CD4-positive, alpha-beta T cell treated with Interleukin-10 for 1 hour (primary cell): ENCODE data around the gene GNPAT.

Experiments used
- DNase-seq: peaks from one replicate; pipeline ENCODE4 v3.0.0-alpha.2; 2020

The GNPAT gene

DNA sequence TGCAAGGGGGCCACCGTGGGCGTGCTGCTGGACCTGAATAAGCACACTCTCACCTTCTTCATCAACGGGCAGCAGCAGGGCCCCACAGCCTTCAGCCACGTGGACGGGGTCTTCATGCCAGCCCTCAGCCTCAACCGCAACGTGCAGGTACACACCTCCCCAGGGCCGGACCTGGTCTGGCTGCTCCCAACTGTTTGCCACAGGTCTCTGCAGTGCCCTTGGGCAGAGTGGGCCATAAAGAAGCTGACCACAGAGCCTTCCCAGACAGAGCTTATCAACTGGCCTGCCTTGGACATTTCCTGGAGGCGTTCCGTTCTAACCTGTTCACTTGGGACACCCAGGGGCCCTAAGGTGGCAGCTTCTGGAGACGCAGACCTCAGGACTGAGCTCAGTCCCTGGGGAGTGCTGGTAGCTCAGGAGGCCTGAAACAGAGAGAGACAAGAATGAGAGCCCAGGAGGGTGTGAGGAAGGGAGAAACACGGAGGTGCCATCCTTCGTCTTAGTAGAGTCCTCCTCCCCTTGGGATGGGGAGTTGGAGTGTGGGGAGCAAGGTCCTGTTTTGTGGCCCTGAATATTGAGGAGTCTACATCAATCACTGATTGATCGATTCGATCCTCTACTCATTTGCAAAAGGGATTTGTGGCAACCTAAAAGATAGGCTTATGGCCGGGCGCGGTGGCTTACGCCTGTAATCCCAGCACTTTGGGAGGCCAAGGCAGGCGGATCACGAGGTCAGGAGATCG is 27.0 kb upstream of the GNPAT start:
- DNase-seq, result no peak

DNA sequence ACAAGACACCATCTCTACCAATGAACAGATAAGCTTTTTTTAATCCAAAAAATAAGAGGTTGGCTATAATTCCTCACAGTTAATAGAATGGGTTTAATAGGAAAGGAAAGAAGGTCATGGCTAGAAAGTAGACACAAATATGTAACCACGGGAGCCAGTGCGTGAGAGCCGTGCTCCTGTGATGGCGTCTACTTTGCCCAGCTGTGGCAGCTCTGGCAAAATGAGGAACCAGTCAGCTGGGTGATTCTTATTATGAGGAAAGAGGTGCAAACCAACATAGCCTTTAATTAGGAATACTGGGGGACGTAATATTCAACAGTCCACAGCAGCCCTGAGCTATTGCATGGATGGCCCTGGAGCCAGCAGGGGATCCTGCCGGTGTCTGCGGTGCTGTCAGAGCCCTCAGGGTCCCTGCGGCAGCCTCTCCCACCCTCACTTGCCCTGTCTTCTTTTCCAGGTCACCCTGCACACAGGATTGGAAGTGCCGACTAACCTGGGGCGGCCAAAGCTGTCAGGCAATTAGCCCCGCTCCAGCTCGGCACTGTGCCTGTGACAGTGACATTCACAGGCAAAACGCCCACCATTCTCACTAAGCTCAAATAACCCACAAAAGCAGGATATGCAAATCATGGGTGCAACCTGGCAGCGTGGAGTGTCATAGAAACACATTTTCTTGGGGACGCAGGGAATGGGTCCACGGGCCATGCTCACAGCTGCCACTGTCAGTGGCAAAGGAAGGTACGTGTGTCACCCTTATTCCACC is 25.9 kb upstream of the GNPAT start:
- DNase-seq, result no peak

DNA sequence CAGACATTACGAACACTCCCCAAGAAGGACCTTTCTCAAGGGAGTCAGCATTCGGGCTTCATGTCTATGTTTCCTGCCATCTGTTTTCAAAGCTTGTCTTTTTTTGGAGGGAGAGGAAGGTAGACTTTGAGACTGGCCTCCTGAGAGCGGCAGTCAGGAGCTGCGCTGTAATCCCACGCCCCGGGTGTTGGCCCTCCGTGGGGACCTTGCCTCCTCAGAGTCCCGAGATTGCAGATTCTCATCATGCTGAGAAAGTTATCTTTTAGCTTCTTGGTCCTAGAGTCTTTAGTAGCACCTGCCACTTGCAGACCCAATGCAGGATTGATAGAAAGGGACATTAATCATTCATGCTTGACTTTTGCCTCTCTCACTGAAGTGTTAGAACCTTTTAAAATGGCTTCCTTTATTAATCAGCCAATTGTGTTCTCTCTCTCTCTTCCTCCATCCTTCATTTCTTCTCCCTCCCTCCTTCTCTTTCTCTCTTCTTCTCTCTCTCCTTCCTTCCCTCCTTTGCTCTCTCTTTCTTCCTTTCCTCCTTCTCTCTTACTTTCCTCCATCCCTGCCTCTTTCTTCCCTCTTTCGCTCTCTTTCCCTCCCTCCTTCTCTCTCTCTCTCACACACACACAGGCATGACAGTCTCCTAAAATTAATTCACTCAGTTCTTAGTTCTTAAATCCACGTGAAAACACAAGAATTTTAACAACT is 25.2 kb upstream of the GNPAT start:
- no peak for DNase-seq

DNA sequence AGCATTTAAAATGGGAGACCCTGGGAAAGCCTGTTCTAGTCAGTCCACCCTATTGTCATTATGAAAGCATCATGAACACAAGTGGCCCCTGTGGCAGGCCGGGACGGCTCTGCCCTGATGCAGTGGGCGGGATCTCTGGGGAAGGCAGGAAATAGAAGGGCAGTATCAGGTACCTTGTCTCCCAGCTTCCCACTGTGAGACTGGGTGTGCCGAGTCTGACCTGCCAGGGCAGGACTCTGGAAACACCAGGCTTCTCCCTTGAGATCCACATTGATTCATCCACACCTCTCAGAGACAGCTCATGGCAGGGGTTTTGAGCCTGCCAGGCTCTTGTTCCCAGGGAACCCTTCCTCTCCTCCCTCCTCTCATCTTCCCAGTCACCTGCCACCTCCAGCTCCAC is 24.5 kb upstream of the GNPAT start:
- DNase-seq, result no peak

DNA sequence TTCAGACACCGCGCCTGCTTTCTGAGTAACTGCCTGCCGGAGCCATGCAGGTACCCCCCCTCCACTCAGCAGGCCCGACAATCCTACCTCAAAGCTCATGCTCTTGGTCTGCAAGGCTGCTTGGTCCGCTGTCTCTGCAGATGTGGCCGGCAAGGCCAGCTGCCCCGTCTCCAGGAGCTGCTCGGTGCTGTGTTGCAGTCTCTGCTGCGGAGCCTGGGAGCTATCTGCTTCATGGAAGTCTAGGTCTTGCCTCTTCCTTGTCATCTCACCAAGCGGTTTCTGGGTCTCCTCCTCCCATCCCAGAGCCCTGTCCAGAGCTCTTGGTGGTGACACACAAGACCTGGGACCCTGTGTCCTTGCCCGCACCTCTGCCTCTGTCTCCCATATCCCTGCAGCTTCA is 24.0 kb upstream of the GNPAT start:
- no peak for DNase-seq

DNA sequence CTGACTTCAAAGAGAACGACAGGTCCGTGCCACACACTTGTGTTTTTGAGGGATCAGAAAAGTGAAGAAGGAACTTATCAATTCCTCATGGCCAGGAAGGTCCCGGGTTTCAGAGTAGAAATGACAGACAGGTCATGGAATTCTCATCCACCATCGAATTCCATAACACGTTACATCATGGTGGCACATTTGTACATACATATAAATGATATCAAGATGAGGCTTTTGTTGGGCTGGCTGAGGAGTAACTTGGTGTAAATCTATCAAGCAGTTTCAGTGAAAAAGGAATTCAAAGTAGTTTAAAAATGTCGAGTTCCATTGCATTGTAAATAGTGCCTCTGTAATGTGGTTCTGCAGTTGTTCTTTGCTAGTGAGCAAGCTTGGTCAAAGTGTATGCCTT is 22.9 kb upstream of the GNPAT start:
- no peak for DNase-seq

DNA sequence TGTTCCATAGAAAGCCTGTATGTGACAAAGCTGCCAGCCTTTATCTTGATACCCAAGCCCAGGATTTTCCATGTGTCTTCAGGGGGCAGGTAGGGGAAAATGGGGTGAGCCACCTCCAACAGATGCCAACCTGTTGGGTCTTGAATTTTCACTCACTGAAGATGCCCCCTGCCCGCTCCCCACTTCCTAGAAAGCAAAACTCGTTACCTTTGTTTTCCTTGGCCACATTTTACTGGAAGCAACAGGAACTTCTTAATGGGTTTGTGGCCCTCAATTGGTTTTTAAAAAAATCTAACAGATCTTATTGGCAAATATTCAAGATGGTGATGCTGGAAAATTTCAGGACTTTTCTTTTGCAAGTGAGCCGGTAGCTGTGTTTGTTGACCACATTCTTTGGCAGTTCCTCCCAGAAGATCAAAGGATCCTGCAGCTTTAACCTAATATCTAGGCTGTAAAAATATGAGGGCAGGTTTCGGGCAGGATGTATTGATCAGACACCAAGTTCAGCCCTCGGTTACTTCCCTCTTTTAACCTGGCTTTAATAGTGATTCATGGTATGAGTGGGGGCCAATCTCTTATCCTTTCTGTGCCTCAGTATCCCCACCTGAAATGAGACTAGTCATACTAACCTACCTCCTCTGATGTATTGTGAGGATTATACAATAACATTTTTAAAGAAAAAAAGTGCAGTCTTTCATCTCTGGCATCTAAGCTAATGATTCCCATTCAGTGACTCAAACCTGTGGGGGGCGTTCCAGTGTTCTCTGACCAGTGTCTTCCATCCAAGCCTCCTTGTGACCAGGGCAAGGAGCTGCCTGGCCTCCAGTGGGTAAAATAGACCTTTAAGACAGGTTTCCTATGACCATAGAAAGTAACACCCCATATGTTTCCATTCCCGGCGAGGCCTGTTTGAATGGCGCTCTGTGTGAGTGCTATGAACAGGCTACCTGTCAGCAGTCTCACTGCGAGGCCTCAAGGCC is 21.3 kb upstream of the GNPAT start:
- DNase-seq, result no peak

DNA sequence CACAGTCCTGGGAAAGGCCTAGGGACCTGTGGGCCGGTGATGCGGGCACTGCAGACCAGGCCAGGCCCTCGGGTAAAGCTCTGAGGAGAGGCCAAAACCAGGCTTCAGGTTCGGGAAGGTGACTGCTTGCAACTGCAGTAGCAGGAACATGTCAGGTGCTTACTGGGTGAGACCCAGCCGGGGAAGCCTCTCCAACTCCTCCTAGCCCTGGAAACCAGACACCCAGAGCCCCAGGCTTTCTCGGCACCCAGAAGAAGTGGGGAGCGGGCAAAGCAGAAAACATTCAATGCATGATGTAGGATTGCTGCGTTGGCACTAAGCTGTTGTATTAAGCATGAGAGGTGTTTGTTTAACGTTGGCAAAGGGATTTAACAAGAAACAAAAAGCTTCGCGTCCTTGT is 20.2 kb upstream of the GNPAT start:
- DNase-seq, result no peak

DNA sequence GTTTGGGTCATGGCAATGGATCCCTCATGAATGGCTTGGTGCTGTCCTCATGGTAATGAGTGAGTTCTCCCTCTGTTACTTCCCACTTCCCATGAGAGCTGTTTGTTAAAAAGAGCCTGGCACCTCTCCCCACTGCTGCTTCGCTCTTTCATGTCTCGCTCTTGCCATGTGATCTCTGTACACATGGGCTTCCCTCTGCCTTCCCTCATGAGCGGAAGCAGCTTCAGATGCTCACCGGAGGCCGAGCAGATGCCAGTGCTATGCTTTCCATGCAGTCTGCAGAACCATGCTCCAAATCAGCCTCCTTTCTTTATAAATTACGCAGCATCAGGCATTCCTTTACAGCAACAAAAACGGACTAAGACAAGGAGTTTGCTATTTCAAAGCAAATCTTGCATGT is 14.9 kb upstream of the GNPAT start:
- DNase-seq, result no peak

DNA sequence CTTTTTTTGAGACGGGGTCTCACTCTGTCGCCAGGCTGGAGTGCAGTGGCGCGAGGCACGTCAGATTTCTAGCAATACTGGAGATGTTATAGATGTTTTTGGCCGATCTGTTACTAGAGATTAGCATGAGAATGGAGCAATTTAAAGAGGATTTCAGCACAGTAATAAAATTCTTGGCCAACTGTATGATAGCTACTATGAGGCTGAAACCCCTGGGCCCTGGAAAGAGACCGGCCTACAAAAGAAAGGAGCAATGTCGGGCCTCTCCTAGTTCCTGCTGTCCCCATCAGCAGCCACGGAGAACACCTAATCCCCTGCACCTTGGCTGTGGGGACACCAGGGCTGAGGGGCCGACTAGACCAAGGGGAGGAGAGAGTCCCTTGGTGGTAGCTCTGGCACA is 9.5 kb upstream of the GNPAT start:
- DNase-seq, result no peak

DNA sequence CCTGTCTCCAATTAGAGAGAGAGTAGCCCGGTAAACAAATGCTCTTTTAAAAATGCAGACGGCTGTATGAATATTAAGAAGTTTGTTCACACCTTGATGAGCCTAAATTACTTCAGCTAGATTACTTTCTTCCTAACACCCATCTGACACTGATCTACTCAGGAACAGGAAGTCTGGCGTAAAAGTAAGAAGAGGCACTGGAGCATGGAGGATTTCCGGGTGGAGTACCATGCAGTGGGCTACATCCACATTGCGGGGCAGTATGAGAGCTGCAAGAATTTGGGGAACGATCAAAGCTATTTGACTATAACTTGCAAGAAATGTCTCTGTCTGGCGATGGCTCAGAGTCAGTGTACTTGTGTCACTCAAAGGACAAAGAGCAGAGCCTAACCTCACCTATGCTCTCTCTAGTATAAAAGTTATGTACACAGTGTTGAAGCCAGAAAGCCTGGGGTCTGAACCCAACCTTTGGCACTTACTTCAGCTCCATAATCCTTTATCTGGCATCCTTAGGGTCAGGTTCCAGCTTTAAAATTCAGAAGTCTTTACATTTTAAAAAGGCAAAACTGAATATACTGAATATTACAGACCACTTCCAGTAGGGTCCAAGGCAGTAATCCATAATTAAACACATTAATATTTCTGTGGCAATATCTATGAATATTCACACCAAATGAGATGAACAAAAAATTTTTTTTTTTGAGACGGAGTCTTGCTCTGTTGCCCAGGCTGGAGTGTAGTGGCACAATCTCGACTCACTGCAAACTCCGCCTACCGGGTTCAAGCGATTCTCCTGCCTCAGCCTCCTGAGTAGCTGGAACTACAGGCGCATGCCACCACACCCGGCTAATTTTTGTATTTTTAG is 7.9 kb upstream of the GNPAT start:
- no peak for DNase-seq

DNA sequence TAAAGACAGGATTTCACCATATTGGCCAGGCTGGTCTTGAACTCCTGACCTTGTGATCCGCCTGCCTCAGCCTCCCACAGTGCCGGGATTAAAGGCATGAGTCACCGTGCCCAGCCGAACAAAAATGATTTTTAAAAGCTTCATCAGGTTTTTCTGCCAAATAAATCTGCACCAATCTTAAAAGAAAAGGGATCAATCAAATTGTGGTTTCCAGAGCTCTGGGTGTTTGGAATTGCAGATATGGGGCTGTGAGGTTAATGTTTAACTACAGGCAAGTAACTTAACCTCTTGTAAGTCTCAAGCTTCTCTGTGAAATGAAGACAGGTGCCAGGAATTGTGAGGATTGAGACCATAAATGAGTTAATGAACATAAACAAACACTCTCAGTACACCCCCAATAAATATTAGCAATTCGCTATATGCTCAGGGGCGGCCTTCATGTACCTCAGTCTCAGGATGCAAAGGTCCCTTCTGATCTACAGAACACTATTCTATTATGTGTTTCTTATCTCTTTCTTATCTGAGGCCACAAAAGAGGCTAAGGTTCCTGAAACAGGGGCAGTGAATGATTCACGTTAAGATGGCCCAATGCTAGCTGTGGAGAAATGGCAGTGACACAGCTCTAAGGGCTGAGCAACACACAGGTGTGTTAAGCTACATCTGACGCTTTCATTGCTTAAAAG is 7.1 kb upstream of the GNPAT start:
- DNase-seq, result no peak

DNA sequence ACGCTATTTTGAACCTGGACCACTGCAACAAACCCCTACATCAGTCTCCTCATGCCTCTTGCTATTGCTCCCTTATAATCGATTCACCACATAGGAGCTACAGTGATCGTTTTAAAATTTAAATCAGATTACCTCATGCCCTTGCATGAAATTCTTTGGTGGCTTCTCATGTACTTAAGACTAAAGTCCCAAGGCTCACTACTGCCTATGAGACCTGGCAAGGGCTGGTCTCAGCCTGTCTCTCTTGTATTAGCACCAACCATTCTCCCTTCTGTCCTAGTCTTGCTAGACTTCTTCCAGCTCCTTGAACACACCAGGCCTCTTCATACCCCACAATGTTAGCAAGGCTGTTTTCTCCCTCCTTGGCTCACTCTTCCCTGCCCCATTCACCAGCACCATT is 6.5 kb upstream of the GNPAT start:
- no peak for DNase-seq

DNA sequence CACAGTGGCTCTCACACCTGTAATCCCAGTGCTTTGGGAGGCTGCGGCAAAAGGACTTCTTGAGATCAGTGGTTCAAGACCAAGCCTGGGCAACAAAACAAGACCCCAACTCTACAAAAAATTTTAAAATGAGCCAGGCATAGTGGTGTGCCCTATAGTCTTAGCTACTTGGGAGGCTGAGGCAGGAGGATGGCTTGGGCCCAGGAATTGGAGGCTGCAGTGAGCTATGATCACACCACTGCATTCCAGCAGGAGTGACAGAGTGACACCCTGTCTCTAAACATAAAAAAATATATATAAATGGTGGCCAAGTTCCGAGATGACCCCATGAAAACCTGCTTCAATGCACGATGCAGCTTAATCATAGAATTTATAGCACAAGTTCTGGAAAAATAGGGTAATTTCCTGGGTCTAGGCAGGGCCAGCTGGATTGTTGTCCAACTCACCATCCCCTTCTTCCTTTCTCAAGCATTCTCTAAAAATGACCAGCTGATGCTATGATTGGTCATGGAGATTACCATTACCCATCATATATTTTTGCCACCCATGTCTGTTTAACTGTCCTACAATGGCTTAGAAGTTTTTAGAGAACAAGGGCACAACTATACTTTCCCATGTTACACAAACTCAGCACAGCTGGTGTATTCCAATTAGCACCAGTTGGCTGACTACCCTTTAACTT is 5.3 kb upstream of the GNPAT start:
- no peak for DNase-seq

DNA sequence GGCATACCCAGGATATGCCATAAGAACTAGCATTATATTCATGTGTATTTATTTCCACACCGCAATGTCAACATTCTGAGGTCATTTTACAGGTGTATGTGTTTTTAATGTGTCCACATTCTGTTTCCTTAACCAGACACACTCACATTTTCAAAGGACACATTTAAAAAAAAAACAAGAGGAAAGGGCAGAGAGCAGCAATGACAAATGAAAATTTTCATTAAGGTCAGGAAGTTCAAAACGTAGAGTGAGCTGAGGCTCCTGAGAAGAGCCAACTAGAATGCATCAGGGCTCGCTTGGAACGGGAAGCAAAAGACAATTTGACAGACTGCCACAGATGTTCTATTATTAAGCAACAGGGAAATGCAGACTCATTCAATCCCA is 4.8 kb upstream of the GNPAT start:
- DNase-seq, result no peak

DNA sequence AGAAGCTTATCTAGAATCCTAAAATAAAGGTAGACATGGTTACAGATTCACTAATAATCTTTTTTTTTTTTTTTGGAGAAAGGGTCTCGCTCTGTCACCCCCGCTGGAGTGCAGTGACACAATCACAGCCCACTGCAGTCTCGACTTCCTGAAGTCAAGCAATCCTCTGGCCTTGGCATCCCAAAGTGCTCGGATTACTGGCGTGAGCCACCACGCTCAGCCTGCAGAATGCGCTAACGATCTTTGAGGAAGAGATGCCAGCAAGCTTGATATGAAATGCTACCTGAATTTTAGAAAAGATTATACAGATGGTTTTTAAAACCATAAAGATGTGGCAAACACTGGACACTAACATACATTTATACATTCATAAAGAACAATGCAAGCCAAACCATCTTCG is 4.1 kb upstream of the GNPAT start:
- DNase-seq, result no peak

DNA sequence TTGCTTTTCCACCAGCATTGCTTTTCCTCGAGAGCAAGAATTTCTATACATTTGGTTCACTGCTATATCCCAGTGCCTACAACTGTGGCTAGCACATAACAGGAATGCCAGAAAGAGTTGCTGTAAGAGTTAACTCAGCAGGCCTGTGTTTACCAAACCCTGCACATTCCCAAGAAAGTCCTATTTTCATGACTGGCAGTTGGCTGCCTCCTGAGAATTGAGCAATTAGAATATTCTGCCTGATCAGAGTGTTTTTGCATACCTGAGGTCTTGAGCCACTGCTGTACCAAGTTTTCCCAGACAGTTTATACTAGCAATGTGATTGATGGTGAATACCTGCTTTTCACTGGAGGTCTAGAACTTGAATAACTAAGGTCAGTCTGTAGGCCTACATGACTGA is 2.7 kb upstream of the GNPAT start:
- DNase-seq, result no peak

DNA sequence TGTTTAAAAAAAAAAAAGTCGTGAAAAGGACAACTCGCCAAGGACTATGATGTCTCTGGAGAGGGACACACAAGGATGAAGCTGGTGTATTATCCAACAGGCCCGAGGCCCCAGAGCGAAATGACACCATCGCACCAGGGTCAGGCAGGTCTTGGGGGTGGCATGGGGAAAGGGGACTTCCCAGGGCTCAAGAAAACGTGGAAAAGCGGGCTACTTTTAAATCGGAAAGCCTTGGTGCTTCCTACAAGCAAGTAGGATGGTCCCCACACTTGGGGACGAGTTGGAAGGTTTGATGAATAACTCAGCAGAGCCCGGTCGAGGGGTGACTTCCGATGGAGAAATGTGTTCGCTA is 505 bp upstream of the GNPAT start:
- no peak for DNase-seq

DNA sequence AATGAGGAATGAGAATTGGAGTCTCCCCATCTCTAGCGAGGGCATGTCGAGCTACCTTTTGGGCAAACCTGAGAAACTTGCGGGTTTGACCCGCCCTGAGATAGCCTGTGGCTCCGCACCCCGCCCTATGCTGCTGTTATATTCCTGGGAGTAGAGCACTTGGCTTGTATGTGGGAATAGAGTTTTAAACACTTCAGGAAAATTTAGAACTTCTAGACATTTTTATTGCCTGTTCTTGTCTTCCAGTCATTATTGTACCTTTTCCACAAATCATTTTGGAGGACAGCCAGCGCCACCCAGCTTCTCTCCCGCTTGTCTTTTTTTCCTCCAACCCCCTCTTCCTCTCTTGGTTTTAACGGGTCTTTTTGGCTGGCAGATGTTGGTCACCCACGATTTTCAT is 738 bp downstream of the GNPAT start:
- peak; percentile 5 for DNase-seq

DNA sequence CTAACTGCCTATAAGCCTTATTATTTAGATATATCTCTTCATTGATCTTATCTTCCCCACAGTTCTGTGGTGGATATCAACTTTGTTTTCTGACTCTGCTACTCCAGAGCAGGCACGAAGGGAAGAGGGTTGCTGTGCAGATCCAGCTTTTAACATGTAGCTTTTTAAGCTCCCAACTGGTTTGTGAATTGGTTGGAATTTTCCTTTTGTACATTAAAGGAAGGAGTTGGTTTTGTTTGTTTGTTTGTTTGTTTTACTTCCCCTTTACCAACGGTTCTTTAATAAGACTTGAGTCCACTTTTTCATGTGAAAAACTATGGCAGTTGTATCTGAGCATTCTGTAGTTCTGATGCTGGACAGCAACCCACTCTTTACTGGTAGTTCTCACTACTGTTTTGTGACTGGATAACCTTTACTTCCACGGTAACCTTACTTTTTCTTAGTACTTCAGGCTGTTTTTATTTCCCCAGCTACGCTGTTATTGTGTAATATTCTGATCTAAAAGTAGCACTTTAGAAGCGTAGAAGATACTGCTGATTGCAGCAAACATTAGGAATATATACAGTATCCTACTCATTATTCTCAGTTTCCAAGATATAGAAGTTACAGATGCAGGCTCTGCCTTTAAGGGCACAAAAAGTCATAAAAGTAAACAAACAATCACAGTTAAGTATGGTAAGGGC is 1.6 kb downstream of the GNPAT start:
- DNase-seq, result peak; percentile 3
